ENCODE results near the gene PDPK1.
"Not testable (repeated sequence)": the region's sequence is repeated elsewhere in the genome, so short reads cannot be mapped to it uniquely, and the experiment has no call there.

The PDPK1 gene

GRCh38 chr16:2526135-2526534, 11.7 kb upstream of the PDPK1 start:
- DNase-seq = no peak

- no peak for DNase-seq
These were observed 10.6 kb upstream of the PDPK1 start for GRCh38 chr16:2527071-2527783.

GRCh38 chr16:2527784-2528100, 10.1 kb upstream of the PDPK1 start:
- DNase-seq = no peak

DNA sequence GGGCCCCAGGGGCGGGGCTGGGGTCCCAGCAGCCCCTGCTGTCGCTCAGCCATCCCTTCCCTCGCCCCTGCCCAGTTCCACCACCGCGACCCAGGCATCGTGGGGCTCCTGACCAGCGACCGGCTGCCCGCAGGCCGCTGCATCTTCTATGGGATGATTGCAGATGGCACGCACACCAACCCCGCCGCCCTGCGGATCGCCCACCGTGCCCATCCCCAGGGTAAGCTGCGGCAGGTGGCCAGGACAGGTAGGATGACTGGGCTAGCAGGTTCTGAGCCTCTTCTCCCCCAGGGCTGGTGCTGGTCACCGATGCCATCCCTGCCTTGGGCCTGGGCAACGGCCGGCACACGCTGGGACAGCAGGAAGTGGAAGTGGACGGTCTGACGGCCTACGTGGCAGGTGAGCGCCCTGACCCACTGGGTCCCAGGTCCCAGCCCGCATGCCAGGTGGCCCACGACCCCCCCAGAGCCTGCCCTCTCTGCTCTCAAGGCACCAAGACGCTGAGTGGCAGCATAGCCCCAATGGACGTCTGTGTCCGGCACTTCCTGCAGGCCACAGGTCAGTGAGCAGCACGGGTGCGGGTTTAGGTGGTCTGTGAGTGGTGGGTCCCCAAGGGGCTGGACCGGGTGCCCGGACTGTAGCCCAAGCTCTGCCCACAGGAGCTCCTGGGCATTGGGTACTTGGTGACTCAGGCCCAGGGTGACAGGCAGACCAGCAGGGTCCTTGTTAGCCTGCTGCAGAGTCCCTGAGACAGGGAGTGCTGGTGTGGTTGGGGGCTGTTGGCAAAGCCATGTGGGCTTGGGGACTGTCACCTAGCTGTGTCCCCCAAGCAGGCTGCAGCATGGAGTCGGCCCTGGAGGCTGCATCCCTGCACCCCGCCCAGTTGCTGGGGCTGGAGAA, 9.4 kb upstream of the PDPK1 start:
- DNase-seq = no peak

DNA sequence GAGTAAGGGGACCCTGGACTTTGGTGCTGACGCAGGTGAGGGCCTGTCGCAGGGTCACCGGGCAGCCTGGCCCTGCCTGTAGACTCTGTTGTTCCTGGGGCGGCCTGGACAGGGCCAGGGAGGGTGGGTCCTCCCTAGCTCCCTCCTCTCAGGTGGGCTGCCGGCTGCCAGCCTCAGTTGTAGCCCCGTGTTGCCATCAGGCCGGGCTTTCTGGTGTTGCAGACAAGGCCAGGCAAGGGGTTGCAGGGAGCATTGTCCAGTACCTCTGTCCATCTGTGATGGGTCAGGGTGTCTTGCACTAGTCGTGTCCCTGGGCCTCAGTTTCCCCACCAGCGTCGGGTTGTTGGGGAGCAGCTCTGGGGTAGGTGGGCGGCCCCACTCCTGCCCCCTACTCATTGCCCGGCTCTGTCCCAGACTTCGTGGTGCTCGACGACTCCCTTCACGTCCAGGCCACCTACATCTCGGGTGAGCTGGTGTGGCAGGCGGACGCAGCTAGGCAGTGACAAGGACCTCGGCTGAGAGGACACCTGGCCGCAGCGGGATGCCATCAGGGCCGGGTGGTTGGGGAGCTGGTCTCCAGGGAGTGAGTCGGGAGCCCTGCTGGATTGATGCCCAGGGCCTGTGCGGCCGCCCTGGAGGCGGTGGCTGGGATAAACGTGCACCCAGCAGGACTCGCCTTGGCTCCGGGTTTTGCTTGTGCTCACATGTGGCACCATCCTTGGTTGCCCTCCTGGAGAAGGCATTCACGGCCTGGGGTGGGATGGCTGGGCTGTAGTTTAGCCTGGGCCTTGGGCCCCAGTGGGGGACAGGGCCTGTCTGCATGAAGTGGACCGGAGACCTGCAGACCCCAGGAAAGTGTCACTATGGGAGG, 8.5 kb upstream of the PDPK1 start:
- DNase-seq = no peak

DNA sequence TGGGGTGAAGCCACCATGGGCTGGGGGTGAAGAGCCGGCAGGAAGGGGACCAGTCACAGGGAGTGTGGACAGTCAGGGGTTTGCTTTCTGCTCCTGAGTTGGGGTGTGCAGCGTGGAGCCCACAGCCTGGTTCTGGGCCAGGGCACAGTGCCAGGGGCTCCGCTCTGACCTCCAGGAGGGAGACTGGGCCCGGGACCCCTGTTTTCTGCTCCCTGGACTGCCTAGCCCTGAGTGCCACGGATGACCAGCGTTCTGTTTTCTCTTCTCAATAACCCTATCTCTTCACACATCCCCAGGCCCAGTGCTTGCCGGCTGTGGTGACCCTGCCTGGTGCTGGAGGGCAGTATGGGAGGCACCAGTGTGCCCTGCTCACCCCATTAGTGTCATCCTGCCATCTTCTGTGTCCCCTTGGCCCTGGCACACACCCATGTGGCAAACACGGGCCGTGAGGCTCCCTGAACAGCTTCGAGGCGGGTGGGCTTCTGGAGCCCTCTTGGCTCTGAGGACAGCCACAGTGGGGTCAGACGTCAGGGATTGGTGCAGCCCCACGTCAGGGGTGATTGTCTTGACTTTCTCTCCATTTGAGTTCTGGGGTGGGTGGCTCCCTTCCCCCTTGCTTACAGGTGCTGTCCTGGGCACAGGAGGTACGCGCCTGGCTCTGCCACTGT, 7.7 kb upstream of the PDPK1 start:
- no peak for DNase-seq

DNA sequence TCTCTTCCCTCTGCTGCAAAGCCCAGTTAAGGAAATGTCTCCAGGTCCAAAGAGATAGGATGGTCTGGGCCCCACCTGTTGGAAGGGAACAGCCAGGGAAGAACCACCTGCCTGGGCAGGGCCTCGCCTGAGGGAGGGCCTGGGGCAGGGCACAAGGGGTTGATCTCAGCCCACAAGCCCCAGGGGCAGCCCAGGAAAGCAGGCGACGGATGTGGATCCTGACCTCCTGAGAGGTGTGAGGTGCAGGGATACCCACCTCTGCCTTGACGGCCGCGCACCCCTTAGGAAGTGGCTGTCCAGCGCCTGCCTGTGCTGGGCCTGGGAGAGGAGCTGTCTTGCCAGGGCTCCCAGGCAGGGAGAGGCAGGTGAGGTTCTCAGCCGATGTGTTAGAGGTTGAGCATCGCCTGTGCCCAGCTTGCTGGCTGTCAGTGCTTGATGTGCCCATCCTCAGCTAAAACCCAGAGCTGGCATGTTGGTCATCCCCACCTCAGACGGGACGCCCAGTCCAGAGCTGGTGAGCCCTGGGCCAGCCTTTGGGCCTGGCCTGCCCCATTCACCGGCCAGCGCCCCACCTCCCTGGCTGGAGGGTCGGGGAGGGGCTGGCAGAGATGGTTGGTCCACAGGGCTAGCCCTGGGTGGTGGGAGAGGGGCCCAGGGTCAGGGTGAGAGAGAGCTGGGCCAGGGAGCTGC, 7.0 kb upstream of the PDPK1 start:
- no peak for DNase-seq

DNA sequence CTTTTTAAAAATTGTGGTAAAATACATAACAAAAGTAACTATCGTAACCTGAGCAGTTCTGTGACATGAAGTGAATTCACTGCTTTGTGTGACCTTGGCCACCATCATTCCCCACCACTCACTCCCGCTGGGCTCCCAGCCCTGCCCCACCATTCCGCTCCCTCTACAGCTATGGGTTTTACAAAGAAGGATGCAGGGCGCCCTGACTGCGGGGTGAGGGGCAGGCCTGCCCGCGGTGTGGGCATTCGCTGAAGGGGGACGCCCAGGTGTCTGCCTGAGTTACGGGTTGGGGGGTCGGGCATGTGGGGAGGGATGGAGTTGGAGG, 6.5 kb upstream of the PDPK1 start, which contains the start of gene CEMP1:
Gene CEMP1 (minus strand): TSS at position 38 of the 325 bp plus-strand sequence. CDS start 335 bp downstream, outside the sequence.
- no peak for DNase-seq

DNA sequence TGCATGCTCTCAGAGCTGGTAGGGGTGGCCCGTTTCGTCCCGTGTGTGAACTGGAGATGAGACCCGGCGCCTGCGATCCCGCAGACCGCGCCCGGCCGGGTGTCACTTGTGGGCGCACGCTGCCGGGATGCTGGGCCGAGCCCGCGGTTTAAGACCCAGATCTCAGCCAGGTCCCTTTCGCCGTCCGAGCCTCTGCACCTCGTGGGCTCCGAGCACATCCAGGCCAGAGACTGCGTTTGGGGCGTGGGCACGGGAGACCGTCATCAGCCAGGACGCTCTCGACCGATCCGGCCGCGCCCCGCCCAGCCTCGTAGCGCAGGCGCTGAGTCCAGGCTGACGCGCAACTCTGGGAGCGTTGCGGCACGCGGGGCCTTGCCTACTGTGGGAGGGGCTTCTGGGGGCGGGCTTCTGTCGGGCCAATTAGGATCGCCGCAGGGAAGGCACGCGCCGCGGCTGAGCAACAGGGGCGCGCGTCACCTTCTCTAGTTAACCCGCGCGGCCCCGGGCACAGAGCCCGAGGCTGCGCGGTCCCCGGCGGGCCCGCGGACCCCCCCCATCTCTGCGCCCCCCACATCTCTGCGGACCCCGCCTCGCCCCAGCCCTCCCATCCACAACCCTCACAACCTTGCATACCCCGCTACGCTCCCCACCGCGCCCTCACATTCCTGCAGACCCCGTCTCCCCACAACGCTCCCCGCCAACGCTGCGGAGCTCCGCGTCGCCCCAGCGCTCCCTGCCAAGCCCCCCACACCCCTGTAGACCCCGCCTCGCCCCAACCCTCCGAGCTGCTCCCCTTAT, 5.9 kb upstream of the PDPK1 start:
- peak; percentile 81 for DNase-seq

DNA sequence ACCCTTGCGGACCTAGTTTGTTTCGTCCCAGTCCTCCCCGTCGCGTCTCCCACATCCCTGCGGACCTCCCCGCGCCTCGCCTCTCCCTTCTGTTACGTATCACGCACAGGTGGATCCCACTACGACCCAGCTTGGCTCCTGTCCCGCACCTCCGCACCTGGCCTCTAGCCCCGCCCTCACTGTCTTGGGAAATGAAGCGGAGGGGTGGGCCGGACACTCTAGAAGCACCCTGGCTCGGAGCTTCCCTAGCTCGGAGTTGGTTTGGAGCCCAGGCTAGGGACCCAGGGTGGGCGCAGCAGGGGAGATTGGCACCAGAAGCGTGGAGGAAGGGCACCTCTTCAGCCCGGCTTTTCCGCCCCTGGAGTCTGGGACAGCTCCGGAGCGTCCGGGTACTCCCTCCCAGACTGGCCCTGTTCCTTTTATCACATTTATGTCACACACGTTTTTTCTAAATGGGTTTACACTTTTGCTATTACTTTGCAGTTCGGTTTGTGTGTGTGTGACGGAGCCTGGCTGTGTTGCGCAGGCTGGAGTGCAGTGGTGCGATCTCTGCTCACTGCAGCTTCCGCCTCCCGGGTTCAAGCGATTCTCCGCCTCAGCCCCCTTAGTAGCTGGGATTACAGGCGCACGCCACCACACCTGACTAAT, 5.2 kb upstream of the PDPK1 start:
- DNase-seq = peak in 1 of 2 experiments; percentile 38

- not testable (repeated sequence) for DNase-seq
These were observed 4.6 kb upstream of the PDPK1 start for GRCh38 chr16:2533142-2533755.

DNA sequence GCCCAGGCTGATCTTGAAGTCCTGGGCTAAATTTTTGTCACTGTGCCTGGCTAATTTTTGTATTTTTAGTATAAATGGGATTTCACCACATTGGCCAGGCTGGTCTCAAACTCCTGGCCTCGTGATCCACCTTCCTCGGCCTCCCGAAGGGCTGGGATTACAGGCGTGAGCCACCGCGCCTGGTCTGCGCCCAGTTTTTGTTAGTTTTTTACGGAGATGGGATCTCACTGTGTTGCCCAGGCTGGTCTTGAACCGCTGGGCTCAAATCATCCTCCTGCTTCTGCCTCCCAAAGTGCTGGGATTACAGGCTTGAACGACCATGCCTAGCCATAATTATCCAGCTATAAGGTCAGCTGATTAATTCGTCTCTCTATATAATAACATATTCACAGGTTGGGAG, 3.9 kb upstream of the PDPK1 start:
- DNase-seq = no peak

GRCh38 chr16:2534335-2534734, 3.5 kb upstream of the PDPK1 start:
- DNase-seq = not testable (repeated sequence)

- DNase-seq = no peak
These were observed 2.2 kb upstream of the PDPK1 start for GRCh38 chr16:2535625-2536013.

DNA sequence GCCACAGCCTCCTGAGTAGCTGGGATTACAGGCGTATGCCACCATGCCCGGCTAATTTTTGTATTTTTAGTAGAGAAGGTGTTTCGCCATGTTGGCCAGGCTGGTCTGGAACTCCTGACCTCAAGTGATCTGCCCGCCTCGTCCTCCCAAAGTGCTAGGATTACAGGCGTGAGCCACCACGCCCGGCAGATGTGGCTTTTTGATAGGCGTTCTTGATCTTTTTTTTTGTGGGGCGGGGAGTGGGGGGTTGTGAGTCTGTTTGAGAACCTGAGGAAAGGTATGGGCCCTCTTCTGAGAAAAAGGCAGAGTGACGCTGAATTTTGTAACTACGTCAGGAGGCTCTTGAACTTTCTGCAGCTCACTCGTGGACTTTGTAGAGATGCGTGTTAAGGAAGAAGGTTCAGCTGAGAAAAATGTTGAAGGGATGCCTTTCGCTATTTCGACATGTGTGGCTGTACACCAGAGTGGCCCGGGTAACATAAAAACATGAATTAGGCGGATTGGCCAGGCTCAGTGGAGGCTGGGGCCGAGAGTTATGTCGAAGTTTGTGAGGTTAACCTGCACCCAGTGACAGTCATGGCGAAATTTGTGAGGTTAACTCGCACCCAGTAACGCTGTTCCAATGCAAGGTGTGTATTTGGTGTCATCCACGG, 1.5 kb downstream of the PDPK1 start:
- DNase-seq = not testable (repeated sequence)

GRCh38 chr16:2539845-2540458, 2.1 kb downstream of the PDPK1 start:
- not testable (repeated sequence) for DNase-seq

DNA sequence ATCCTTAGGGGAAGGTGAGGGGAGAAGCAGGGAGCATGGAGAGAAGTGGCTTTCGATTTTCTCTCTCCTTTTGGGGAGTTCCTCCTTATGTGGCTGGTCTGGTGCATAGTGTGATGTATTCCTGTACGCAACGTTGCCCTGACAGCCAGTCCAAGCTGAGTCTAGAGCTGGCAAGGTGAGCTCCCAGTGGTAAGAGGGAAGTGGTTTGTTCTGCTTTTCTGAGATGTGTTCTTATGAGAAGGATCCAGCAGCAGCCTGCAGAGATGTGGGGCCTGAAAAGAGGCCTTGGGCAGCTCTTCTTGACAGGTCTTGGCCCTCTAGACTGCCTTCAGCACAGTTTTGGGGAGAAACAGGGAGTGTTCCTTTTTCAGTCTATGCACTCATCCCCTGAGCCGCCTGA, 3.1 kb downstream of the PDPK1 start:
- DNase-seq = not testable (repeated sequence)

DNA sequence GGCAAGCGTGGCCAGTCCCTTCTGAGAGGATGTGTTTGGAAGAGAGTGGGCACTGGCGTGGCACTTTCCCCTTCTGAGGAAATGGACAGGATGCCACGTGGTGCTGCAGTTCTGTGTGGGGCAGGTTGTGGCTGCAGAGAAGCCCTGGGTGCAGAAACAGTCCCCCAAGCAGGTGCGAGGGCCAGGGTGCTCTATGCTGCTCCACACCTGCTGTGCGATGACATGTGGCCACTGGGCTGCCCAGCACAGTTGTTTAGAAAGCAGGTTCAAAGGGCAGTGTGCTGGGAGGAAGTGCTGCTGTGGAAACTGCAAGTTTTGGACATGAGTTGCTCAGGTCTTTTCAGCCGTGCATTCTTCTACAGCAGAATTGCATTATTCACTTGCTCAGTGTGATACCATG, 3.6 kb downstream of the PDPK1 start:
- not testable (repeated sequence) for DNase-seq

GRCh38 chr16:2543771-2544170, 6.0 kb downstream of the PDPK1 start:
- not testable (repeated sequence) for DNase-seq
